ENCODE data around the gene BCR. TPM values are rescaled to one million over a fixed set of nuclear protein-coding genes. Genes with fewer than 3 reads are reported as not detected.

BCR gene
- total RNA-seq, 2 donors from 2014 or later, result 27.0 to 41.3 TPM

GRCh38 chr22:23163665-23164064 lies 16.6 kb upstream of the BCR start:
- no peak for DNase-seq (ENCODE audit: low spot score)
- H3K27ac ChIP-seq, result no peak overlapping the region
- no peak for TF ChIP-seq CTCF (IDR thresholded peaks at IDR 0.05)
- H3K36me3 ChIP-seq, result no peaks in the 10 kb centered on the region
- H3K4me1 ChIP-seq, result no peaks in the 10 kb centered on the region
- no peak overlapping the region for H3K4me3 ChIP-seq
- no peaks in the 10 kb centered on the region for H3K27me3 ChIP-seq
- H3K9me3 ChIP-seq, result no peaks in the 10 kb centered on the region

- H3K27ac ChIP-seq, result no peak overlapping the region
Observed at GRCh38 chr22:23164091-23164490, 16.2 kb upstream of the BCR start.

DNA sequence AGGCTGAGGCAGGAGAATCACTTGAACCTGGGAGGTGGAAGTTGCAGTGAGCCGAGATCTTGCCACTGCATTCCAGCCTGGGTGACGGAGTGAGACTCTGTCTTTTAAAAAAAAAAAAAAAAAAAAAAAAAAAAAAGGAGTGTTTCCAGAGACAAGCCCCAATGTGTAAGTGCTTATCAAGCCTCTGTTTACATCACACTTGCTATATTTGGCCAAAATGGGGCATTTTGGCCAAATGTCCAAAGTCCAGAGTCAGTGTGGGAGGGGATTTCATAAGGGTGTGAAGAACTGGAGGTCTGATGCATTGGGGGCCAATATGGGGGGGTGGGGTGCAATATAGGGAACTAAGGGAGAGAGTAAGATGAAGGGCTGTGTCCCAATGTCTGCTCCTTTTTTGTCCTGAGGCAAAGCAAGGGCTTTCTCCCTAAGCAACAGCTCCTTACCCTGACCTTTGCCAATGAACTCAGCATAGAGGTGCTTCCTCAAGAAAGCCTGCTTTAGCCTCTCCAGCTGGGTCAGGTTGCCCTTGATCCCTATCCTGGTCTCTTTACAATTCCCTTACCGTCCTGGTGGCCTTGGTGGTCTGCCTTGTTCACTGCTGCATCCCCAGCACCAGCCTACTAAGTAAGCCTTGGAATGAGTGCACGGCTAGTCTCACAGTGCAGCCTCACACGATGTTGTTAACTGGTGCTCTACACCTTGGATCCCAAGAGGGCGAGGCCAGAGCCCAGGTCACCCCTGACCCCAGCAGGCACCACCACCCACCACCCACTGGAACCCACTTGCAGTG lies 14.1 kb upstream of the BCR start:
- Histone ChIP-seq H3K36me3 (no peaks in the 10 kb centered on the region), H3K9me3 (no peaks in the 10 kb centered on the region), H3K4me3 (no peak overlapping the region), H3K27ac (no peak overlapping the region), H3K27me3 (no peaks in the 10 kb centered on the region), H3K4me1 (no peaks in the 10 kb centered on the region)
- DNase-seq (ENCODE audit: low spot score), result no peak
- no peak for TF ChIP-seq CTCF (IDR thresholded peaks at IDR 0.05)

More at GRCh38 chr22:23164091-23164490, 16.2 kb upstream of the BCR start:
- DNase-seq (ENCODE audit: low spot score), result no peak
- no peaks in the 10 kb centered on the region for H3K9me3 ChIP-seq
- no peak overlapping the region for H3K4me3 ChIP-seq
- TF ChIP-seq CTCF (IDR thresholded peaks at IDR 0.05), result no peak
- H3K4me1 ChIP-seq, result no peaks in the 10 kb centered on the region
- no peaks in the 10 kb centered on the region for H3K36me3 ChIP-seq
- H3K27me3 ChIP-seq, result no peaks in the 10 kb centered on the region

DNA sequence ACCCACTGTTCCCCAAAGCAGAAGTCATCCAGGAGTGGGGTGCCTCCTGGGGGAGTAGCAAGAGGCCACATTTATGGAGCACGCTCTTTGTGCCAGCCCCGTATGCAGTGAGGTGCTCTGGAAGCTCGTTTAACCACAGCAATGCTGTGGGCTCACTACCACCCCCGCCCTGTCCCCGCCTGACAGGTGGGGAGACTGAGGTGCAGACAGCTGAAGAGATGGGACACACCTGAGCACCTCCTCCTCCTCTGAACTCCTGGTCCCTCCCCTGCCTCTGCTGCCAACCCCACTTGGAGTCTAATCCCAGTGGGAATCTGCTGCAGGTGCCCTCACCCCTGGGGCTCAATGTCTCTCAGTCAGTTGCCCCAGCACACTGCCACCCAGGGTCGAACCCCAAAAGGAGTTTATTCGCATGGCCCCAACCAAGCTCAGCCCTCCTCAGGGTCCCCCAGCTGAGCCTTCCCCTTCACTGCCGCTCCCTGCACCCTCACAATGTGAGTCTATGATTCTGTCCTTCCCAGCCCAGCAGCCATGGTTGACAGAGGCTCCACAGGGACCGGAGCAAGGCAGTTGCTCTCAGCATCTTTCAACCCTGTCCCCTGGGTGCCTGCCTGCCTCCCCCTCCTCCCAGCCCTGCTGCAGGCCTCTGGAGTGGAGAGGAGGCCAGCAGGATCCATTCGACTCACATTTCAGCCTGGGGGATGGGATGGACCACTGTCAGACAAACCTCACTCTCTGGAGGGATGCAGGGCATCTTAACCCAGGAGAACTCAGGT lies 13.3 kb upstream of the BCR start:
- no peaks in the 10 kb centered on the region for H3K9me3 ChIP-seq
- no peak overlapping the region for H3K4me3 ChIP-seq
- H3K4me1 ChIP-seq, result no peaks in the 10 kb centered on the region
- no peak for DNase-seq (ENCODE audit: low spot score)
- H3K27me3 ChIP-seq, result no peaks in the 10 kb centered on the region
- no peak overlapping the region for H3K27ac ChIP-seq
- no peak for TF ChIP-seq CTCF (IDR thresholded peaks at IDR 0.05)
- H3K36me3 ChIP-seq, result no peaks in the 10 kb centered on the region

- Histone ChIP-seq H3K9me3 (no peaks in the 10 kb centered on the region), H3K27me3 (no peaks in the 10 kb centered on the region), H3K4me3 (no peak overlapping the region), H3K4me1 (no peaks in the 10 kb centered on the region), H3K36me3 (no peaks in the 10 kb centered on the region), H3K27ac (no peak overlapping the region)
- no peak for DNase-seq (ENCODE audit: low spot score)
- TF ChIP-seq CTCF (IDR thresholded peaks at IDR 0.05), result no peak
Observed at GRCh38 chr22:23168391-23169042, 11.8 kb upstream of the BCR start.

Data from right atrium auricular region (tissue), 2 donors.